NCI-H1694 (cell line): ENCODE results near the gene SUSD1.
"Not testable (repeated sequence)": the region's sequence is repeated elsewhere in the genome, so short reads cannot be mapped to it uniquely, and the experiment has no call there.

ENCODE experiments used
- DNase-seq: peaks from one replicate; lab custom pipeline; 2025; lab: John Stamatoyannopoulos, UW

SUSD1 gene

DNA sequence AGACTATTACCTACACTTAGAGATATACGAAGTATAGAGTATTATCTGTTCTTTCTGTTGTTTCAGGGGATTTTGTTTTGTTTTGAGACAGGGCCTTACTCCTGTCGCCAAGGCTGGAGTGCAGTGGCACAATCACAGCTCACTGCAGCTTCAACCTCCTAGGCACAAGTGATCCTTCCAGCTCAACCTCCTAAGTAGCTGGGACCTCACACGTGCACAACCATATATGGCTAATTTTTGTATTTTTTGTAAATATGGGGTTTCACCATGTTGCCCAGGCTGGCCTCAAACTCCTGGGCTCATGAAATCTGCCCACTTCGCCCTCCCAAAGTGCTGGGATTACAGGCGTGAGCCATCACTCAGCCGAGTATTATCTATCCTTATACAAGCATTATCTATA, 45.9 kb downstream of the SUSD1 start:
- DNase-seq: no peak

DNA sequence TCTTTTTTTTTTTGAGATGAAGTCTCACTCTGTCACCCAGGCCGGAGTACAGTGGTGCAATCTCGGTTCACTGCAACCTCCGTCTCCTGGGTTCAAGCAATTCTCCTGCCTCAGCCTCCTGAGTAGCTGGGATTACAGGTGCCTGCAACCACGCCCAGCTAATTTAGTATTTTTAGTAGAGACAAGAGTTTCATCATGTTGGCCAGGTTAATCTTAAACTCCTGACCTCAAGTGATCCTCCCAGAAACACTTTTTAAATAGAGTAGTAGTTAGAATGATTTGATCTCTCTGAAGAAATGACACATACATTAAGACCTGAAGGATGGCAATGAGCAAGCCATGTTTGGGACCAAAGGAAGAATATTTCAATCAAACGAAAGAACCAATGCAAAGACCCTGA, 46.7 kb downstream of the SUSD1 start:
- DNase-seq: not testable (repeated sequence)

DNA sequence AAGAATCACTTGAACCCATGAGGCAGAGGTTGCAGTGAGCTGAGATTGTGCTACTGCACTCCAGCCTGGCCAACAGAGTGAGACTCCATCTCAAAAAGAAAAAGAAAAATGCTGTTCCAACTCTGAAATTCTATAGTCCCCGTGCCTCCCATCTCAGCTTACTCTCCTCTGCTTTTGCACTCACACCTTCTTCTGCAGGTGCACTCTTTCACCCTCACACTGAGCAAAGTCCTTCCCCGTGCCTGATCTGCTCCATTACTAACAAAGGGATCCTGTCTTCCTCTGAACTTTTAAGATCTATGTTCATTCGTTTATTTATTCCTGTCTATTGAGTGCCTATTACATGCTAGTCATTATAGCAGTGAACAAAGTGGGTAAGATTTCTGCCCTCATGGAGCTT, 47.8 kb downstream of the SUSD1 start:
- DNase-seq: no peak

DNA sequence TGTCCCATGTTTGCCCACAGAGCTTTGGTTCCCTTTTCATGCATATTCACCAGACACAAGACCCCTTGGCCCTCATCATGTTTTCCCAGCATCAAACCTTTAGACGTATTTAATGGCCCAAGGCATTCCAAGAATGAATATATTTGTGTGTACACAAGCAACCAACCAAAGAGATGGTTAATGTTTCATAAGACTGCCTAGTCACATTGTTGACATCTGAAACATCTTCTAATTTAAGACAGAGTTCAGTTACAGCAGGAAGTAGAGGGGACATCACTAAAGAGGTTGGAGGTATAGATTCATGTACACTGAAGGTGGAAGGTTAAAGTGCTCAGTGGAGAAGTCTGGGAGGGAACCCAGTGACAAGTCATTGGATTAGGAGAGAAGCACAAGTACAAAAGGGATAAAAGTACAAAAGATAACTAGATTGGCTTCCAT, 49.1 kb downstream of the SUSD1 start:
- no peak for DNase-seq

DNA sequence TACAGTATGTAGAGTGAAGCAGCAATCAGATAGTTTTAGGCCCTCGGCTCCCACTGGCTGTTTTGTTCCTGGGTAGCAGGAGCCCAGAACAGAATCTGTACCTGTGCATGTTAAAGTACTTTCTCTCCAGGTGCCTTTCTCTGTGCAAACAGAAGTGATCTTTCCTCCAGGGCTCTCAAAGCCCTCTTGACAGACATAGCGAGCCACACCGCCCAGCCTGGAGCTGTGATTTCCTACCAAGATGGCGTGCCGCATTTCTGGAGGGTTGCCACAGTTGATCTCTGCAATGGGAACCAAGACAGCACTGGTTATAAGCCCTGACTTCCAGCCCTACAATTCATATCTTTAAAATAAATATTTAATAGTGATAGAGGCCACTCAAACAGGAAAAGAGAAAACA, 50.9 kb downstream of the SUSD1 start:
- no peak for DNase-seq

DNA sequence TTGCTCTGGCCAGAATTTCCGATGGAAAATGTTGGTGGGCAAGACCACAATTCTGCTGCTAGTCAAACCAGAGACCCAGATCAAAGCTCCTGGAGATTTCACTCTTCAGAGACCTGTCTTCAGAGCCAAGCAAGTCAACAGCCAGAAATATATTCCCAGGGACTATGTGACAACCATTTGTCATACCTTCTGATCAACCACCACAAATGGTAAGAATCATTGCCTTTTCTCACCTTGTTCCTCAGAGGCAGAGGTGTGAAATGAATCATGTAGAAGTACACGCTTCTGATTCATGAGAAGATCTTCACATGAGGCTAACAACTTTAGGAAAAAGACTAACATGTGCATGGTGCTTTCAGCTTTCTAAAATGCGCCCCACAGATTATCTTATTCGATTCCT, 53.5 kb downstream of the SUSD1 start:
- no peak for DNase-seq

DNA sequence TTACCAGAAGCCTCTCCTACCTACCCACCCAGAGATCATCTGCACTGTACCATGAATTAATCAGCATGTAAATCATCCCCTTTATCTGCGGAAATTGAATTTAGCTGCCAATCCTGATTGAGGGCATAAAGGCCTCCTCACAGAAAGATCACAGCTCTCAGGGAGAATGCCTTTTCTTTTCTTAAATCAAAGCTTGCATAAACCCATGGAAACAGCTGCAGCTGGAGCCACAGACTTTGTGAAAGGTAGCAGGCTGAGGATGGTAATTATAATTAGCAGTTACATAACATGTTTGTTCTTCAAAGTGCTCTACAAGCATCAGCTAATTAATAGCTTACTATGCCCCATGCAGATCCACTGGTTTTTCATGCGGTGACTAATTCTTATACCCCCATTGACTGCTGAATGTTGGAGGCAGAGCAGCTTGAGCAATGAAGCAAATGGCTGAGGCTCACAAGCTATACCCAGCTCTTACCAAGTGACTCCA, 54.6 kb downstream of the SUSD1 start:
- DNase-seq: peak; percentile 14

DNA sequence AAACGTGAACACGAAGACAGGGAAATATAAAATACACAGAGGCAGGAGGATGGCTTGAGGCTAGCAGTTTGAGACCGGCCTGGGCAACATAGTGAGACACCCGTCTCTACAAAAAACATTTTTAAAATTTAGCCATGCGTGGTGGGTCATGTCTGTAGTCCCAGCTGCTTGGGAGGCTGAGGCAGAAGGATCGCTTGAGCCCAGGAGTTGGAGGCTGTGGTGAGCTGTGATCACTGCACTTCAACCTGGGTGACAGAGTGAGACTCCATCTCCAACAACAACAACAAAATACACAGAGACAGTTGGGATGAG, 55.1 kb downstream of the SUSD1 start:
- no peak for DNase-seq

DNA sequence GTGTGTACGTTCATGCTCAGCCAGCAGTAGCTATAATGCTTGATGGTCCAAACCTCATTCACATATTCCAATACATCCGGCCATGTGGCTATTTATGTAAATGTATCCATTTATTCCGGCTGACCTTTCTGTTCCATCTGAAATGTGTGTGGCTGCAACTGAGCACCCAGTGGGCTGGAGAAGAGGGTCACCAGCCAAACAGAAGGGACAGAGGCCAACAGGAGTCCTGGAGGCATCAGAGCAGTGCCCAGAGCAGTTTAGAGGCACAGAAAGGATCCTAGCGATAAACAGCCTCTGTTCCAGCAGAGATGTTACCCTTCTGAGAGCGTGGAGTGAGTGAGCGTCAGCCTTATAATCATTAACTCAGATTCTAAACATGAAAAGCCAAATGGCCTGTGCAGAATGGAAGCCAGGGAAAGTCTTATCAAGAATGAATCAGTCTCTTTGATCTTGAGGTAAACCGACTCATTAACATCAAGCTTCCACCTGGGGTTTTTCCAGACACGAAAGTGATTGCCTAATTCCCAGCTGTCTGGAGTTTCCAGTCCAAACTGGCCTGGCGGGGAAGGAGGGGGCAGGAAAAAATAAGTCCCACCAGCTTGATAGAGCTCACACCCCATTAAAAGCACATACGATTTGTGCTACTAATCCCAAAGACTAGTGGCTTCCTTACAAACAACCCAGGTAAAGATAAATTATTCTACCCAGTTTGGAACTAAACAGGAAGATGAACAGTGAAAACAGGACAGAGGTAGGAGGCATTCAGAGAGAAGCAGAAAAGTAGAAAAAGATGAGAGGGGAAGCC, 55.7 kb downstream of the SUSD1 start:
- no peak for DNase-seq

DNA sequence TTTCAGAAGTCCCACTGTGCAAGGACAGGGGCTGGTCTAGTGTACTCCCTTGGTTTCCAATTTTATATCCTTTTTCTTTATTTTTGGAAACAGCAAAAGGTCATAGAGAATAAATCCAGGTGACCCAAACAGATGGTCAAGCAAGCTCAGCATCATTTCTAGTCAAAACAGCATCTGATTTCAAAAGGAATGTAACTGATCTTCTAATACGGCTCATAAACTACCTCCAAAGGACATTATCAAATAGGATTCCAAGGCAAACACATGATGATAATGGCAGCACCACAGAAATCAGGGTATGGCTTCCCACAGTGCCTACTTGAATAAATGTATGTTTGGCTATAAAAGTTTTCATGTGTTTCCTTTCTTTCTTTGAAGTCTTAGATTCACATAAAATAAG, 57.1 kb downstream of the SUSD1 start:
- no peak for DNase-seq

DNA sequence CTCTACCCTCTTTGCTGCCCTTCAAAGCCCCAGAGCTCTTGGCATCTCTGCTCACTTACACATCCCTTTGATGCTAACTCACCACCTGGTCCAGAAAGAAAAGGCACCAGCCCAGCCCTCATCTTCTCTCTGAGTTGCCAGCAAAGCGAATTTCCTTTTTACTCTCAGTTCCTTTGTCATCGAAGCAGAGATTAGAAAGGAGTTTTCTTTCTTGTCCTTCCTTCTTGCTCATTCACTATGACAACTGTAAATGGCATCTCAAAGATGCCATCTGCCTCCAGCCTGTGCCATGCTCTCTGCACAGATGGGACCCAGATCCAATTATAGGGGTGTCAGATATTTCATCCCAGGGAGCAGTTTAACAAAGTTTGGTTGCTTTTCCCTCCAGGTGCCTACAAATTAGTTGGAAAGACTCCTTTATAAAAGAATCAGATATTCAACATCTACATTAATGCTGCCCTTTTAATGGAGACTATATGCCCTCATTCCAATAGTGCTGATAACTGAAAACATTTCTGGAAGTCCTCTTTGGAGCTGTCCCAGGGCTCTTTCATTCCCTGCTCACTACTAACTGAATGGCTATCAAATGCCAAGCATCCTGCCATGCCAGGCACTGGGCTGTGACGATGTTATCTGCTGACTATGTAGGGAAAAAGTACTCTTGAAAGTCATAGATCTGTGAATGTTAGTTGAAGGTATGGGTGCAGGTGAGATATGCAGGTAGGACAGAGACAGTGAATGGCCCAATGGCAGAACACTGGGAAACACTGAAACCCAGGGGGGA, 58.9 kb downstream of the SUSD1 start:
- peak; percentile 5 for DNase-seq

DNA sequence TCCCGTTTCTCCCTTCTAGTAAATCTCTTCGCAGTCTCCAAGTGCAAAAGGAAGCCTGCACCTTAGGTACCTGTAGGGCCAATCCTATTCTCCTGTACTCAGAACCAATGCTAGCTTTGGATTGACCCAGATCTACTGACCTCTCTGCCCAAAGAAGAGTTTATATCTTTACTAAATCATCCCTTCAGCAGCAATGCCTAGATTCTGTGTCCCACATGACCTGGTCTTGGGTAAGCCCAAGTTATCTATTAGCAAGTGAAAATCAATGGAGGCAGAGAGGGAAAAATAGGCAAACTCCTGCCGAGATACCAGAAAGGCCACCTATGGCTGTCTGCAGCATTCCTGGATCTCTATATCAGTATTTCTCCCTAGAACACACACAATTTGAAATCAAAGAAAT, 60.0 kb downstream of the SUSD1 start:
- DNase-seq: no peak

DNA sequence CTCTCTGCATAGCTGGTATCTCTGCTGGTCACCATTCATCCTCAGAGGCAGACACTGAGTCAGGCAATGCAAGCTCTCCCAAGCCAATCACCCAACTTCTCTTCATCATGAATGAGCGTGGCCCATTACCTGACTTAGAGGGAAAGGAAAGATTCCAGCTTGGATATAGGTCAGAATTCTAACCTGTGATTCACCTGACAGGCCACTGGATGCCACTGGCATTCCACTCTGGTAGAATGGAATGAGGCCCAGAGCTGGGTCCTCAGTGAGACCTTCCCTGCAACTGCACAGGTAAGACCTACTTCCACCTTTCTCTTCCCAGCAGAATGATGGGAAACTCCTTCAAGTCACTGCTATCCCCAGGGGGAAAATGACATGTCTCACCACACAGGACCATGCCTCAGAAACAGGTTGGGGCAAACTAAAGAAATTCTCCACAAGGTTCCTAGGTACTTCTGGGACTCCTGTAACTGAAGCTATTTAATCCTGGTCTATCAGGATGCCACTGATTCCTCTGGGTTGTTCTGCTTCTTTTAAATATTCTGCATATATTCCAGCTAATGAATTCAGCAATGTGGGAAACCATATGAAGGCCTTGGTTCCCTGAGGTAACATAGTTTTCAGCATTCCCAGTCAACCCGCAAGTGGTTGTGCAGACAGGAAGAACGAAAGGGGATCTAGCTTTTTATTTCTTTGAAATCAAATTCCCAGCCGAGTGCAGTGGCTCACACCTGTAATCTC, 62.0 kb downstream of the SUSD1 start:
- no peak for DNase-seq

DNA sequence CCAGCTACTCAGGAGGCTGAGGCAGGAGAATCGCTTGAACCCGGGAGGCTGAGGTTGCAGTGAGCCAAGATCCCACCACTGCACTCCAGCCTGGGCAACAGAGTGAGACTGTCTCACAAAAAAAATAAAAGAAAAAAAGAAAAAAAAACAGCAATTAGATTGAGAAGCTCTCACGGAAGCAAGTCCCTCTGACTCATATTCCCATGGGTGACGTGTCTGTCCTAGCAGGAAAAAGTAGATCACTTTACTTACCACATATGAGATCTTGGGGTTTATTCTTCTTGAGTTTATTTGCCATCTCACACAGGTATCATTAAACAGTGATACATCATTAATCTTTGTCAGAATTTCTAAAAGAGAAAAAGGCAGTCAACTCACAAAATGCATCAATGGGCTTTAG, 62.6 kb downstream of the SUSD1 start:
- DNase-seq: no peak

DNA sequence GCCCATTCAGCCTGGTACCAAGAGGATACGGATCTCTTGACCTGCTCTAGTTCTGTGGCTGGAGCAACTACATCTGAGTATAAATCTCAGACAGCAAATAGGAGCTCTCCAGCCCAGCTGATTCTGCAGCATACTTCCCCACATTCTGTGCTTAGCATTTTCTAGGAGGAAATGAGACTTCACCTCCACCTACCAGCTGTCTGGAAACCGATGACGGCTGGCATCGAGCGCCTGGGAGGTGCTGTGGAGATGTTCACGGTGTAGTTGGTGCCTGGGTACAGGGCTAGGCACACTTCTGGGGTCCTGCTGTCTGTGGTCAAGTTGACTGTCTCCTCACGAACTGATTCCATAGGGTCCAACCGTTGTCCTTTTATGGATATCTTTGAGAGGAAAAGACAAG, 63.6 kb downstream of the SUSD1 start:
- DNase-seq: no peak

DNA sequence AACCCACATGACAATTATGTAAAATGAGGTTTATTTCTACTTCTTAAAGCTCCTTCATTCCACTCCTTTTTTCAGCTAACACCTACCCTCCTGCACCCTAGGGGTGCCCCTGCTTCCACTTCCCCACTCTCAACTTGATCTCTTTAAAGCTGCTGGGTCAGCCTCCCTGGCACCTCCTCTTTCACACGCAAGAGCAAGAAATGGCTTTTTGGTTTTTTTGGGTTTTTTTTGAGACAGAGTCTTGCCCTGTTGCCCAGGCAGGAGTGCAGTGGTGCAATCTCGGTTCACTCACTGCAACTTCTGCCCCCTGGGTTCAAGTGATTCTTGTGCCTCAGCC, 64.4 kb downstream of the SUSD1 start:
- DNase-seq: no peak

DNA sequence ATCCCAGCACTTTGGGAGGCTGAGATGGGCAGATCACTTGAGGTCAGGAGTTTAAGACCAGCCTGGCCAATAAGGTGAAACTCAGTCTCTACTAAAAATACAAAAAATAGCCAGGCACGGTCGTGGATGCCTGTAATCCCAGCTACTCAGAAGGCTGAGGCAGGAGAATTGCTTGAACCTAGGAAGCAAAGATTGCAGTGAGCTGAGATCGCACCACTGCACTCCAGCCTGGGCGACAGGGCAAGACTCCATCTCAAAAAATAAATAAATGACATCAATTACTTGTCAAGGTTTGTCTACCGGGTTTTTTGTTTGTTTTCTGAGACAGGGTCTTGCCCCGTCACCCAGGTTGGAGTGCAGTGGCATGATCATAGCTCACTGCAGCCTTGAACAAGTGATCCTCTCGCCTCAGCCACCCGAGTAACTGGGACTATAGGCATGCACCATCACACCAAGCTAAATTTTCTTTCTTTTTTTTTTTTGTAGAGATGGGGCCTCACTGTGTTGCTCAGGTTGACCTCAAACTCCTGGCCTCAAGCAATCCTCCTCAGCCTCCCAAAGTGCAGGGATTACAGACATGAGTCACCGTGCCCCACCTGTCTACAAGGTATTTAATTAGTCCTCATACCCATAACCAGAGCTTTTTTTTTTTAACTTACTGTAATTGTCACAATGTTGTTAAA, 64.9 kb downstream of the SUSD1 start:
- no peak for DNase-seq

DNA sequence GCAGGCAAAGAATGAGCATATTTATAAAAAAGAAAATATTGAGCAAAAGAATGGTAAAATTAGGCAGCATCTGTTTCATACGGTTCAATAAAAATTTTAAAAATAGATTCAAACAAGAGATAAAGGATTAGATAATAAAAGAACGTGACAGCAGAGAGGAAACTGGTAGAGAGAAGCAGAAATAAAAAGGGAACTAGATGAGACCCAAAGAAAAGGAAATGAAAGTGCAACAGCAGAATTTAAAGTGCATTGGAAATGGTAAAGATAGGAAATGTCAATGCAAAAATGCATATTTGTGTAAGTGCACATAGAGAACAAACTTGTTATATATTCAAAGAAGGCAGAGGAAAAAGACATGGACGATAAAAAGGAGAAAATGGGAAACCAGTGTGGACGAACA, 70.2 kb downstream of the SUSD1 start:
- no peak for DNase-seq

DNA sequence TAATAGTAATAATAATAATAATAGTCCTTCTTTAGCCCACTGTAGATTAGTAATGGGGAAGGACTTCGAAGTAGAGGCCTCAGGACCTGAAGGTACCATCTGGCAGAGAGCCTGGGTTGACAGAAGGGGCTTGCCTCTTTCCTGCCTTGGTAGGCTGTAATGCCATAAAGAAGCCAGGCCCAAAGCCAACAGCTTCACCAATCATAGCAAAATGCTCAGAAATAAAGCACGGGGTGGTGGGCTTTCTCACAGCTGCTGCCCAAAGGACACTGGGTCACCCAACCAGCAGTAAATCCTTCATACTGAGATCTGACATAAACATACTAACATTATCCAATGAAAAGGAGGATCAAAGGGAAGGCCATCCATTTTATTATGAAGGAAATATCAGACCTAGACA, 70.7 kb downstream of the SUSD1 start:
- peak; percentile 51 for DNase-seq

DNA sequence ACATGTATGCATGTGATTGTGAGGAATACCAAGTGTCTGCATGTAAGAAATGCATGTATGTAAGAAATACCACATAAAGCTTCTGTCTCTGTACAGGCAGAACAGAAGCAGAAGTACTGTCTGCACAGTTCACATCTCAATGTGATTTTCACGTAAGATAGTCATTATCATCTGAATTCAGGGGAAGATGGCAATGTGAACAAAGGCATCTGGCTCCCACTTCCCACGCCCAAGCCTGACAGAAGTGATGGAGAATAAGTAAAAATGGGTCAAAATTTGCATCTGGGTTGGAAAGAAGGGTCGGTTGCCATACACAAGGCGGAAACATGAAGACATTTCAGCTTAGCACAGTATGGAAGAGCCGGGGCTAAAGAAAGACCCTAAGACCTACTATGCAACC, 71.7 kb downstream of the SUSD1 start:
- no peak for DNase-seq

DNA sequence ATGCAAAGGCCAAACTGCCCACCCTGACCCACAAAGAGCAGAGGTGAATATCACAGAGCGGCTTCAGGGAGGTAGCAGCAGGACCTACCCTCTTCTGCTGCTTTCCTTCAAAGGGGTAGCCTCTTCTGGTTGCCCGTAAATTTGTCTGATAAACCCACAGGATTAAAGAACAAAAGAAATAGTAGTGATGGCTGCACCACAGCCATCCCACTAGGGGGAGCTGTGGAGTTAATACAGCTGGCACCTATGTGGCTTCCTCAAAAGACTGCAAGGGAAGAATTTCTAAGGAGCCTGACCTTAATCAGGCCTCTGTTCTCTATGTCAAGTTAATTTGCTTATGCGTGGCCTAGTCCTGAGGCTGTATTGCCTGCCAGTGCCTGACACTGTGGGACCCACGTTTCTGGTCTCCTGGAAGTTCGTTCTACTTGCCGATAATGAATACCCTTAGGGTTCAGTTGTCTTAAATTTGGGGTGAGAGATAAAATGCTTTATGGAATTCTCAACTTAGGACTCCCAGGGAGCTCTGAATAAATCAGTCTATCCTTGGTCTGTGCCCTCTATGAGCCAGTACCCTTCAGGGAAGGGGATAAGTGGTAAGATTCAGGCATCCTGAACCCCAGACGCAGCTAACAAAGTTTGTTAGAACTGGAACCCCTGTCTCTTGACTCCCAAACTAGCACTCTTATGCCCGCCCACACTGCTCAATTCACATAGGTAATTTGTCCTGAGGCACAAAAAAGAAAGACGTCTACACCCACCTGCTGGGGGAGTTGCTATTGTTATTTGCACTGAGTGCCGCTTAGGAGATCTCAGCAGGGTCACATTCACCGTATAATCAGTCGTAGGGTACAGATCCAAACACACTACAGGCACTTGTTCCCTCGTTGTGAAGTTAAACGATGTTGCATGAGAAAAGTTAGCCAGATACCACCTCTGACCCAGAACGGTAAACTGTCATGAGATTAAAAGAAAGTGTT, 77.1 kb downstream of the SUSD1 start:
- DNase-seq: peak; percentile 58
